ENCODE results near the gene PSMC4.
"Not testable (repeated sequence)": the region's sequence is repeated elsewhere in the genome, so short reads cannot be mapped to it uniquely, and the experiment has no call there.

Gene PSMC4

DNA sequence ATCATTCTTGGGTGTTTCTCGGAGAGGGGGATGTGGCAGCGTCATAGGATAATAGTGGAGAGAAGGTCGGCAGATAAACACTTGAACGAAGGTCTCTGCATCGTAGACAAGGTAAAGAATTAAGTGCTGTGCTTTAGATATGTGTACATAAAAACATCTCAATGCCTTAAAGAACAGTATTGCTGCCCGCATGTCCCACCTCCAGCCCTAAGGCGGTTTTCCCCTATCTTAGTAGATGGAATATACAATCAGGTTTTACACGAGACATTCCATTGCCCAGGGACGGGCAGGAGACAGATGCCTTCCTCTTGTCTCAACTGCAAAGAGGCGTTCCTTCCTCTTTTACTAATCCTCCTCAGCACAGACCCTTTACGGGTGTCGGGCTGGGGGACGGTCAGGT, 11.6 kb upstream of the PSMC4 start:
- H3K4me1 ChIP-seq (ENCODE audit: control insufficient read depth, insufficient read depth, low read length, poor library complexity, severe bottlenecking); H3K27me3 ChIP-seq (replicated peaks; ENCODE audit: control insufficient read depth, insufficient read depth, low read length, poor library complexity, severe bottlenecking); H3K9me3 ChIP-seq (ENCODE audit: control insufficient read depth, low read length); DNase-seq; H3K4me3 ChIP-seq (ENCODE audit: insufficient read depth, low read depth, low read length, poor library complexity, severe bottlenecking); H3K36me3 ChIP-seq (ENCODE audit: control insufficient read depth, insufficient read depth, low read length): not testable (repeated sequence)
- peak overlapping the region; percentile 13 for H3K27ac ChIP-seq (ENCODE audit: insufficient read depth, low read length, poor library complexity, severe bottlenecking)

DNA sequence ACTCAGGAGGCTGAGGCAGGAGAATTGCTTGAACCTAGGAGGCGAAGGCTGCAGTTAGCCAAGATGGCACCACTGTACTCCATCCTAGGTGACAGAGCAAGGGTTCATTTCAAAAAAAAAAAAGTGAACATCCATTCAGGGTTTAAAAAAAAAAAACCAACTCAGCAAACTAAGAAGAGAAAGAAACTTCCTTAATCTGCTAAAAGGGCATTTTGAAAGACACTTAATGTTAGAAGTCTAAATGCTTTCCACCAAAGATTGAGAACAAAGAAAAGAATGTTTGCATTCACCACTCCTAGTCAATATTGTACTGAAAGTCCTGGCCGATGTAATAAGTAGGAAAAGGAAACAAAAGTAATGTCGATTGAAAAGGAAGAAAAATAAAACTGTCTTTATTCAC, 7.1 kb upstream of the PSMC4 start:
- H3K27ac ChIP-seq (ENCODE audit: insufficient read depth, low read length, poor library complexity, severe bottlenecking), result no peak overlapping the region
- no peak for DNase-seq
- no peaks in the 10 kb centered on the region for H3K36me3 ChIP-seq (ENCODE audit: control insufficient read depth, insufficient read depth, low read length)
- no peaks in the 10 kb centered on the region for H3K27me3 ChIP-seq (replicated peaks; ENCODE audit: control insufficient read depth, insufficient read depth, low read length, poor library complexity, severe bottlenecking)
- no peaks in the 10 kb centered on the region for H3K9me3 ChIP-seq (ENCODE audit: control insufficient read depth, low read length)
- no peaks in the 10 kb centered on the region for H3K4me1 ChIP-seq (ENCODE audit: control insufficient read depth, insufficient read depth, low read length, poor library complexity, severe bottlenecking)
- no peak overlapping the region for H3K4me3 ChIP-seq (ENCODE audit: insufficient read depth, low read depth, low read length, poor library complexity, severe bottlenecking)

DNA sequence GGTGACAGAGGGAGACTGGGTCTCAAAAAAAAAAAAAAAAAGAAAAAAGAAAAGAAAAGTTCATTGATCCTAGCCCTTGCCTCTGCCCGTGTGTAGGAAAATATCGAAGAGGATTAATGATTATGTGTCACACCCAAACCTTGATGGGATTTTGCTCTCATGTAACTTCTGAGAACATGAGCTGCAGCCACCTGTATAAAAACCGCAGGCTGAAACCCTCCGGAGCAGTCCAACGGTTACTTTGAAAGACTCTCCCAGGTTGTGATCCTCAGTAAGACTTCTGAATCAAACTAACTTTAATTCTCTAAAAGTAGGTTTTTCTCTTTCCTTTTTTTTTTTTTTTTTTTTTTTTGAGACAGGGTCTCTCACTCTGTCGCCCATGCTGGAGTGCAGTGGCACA, 4.3 kb upstream of the PSMC4 start:
- Histone ChIP-seq H3K27me3 (replicated peaks; ENCODE audit: control insufficient read depth, insufficient read depth, low read length, poor library complexity, severe bottlenecking) (no peaks in the 10 kb centered on the region), H3K9me3 (ENCODE audit: control insufficient read depth, low read length) (no peaks in the 10 kb centered on the region), H3K4me3 (ENCODE audit: insufficient read depth, low read depth, low read length, poor library complexity, severe bottlenecking) (no peak overlapping the region), H3K36me3 (ENCODE audit: control insufficient read depth, insufficient read depth, low read length) (no peaks in the 10 kb centered on the region), H3K27ac (ENCODE audit: insufficient read depth, low read length, poor library complexity, severe bottlenecking) (no peak overlapping the region), H3K4me1 (ENCODE audit: control insufficient read depth, insufficient read depth, low read length, poor library complexity, severe bottlenecking) (peaks cover 19% of the 10 kb centered on the region)
- DNase-seq, result no peak

DNA sequence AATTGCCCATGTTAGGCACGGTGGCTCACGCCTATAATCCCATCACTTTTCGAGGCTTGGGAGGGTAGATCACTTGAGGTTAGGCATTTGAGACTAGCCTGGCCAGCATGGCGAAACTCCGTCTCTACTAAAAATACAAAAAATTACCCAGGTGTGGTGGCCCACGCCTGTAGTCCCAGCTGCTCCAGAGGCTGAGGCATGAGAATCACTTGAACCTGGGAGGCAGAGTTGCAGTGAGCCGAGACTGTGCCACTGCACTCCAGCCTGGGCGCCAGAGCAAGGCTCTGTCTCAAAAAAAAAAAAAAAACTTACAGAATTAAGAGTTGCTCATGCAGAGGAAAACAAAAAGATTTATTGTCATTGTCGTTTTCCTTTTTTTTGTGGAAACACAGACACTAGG, 3.4 kb upstream of the PSMC4 start:
- Histone ChIP-seq H3K36me3 (ENCODE audit: control insufficient read depth, insufficient read depth, low read length) (no peaks in the 10 kb centered on the region), H3K4me3 (ENCODE audit: insufficient read depth, low read depth, low read length, poor library complexity, severe bottlenecking) (no peak overlapping the region), H3K27me3 (replicated peaks; ENCODE audit: control insufficient read depth, insufficient read depth, low read length, poor library complexity, severe bottlenecking) (no peaks in the 10 kb centered on the region), H3K9me3 (ENCODE audit: control insufficient read depth, low read length) (no peaks in the 10 kb centered on the region), H3K4me1 (ENCODE audit: control insufficient read depth, insufficient read depth, low read length, poor library complexity, severe bottlenecking) (peaks cover 27% of the 10 kb centered on the region), H3K27ac (ENCODE audit: insufficient read depth, low read length, poor library complexity, severe bottlenecking) (no peak overlapping the region)
- DNase-seq, result no peak

DNA sequence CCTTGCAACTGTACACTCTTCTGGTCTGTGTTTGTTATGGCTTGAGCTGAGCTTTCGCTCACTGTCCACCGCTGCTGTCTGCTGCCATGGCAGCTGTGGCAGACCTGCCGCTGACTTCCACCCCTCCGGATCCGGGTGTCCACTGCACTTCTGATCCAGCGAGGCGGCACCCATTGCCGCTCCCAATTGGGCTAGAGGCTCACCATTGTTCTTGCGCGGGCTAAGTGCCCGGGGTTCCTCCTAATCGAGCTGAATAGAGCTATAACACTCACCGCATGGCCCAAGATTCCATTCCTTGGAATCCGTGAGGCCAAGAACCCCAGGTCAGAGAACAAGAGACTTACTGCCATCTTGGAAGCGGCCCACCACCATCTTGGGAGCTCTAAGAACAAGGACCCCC, 2.2 kb upstream of the PSMC4 start:
- no peak overlapping the region for H3K4me3 ChIP-seq (ENCODE audit: insufficient read depth, low read depth, low read length, poor library complexity, severe bottlenecking)

GRCh38 chr19:39969266-39969665, 1.7 kb upstream of the PSMC4 start:
- H3K36me3 ChIP-seq (ENCODE audit: control insufficient read depth, insufficient read depth, low read length), result peaks cover 13% of the 10 kb centered on the region
- H3K27ac ChIP-seq (ENCODE audit: insufficient read depth, low read length, poor library complexity, severe bottlenecking), result peak overlapping the region; percentile 94
- H3K4me3 ChIP-seq (ENCODE audit: insufficient read depth, low read depth, low read length, poor library complexity, severe bottlenecking), result no peak overlapping the region
- H3K4me1 ChIP-seq (ENCODE audit: control insufficient read depth, insufficient read depth, low read length, poor library complexity, severe bottlenecking), result peaks cover 27% of the 10 kb centered on the region
- no peaks in the 10 kb centered on the region for H3K9me3 ChIP-seq (ENCODE audit: control insufficient read depth, low read length)
- DNase-seq, result no peak
- no peaks in the 10 kb centered on the region for H3K27me3 ChIP-seq (replicated peaks; ENCODE audit: control insufficient read depth, insufficient read depth, low read length, poor library complexity, severe bottlenecking)

More for the DNA sequence above, 2.2 kb upstream of the PSMC4 start:
- Histone ChIP-seq H3K27ac (ENCODE audit: insufficient read depth, low read length, poor library complexity, severe bottlenecking) (peak overlapping the region; percentile 94), H3K4me1 (ENCODE audit: control insufficient read depth, insufficient read depth, low read length, poor library complexity, severe bottlenecking) (peaks cover 27% of the 10 kb centered on the region), H3K36me3 (ENCODE audit: control insufficient read depth, insufficient read depth, low read length) (peaks cover 8% of the 10 kb centered on the region), H3K27me3 (replicated peaks; ENCODE audit: control insufficient read depth, insufficient read depth, low read length, poor library complexity, severe bottlenecking) (no peaks in the 10 kb centered on the region), H3K9me3 (ENCODE audit: control insufficient read depth, low read length) (no peaks in the 10 kb centered on the region)
- DNase-seq, result no peak

- Histone ChIP-seq H3K9me3 (ENCODE audit: control insufficient read depth, low read length) (no peaks in the 10 kb centered on the region), H3K4me3 (ENCODE audit: insufficient read depth, low read depth, low read length, poor library complexity, severe bottlenecking) (peak overlapping the region; percentile 80), H3K36me3 (ENCODE audit: control insufficient read depth, insufficient read depth, low read length) (peaks cover 19% of the 10 kb centered on the region), H3K27ac (ENCODE audit: insufficient read depth, low read length, poor library complexity, severe bottlenecking) (peak overlapping the region; percentile 94), H3K27me3 (replicated peaks; ENCODE audit: control insufficient read depth, insufficient read depth, low read length, poor library complexity, severe bottlenecking) (no peaks in the 10 kb centered on the region), H3K4me1 (ENCODE audit: control insufficient read depth, insufficient read depth, low read length, poor library complexity, severe bottlenecking) (peaks cover 27% of the 10 kb centered on the region)
- DNase-seq, result peak in 2 of 3 donors; percentile 2 to 10
Measured at GRCh38 chr19:39969681-39970424, 1.1 kb upstream of the PSMC4 start.

DNA sequence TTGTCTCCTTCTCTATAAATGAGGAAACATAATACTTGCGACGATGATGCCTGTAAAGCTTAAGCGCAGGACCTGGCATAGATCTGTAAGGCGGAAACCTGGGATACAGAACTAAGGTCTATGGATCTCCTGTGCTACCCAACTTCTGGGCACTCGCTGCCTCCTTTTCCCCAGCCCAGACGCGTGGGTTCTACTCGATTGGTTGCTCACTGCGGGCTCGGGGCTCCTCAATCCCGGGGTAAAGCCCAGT, 615 bp upstream of the PSMC4 start:
- no peak for DNase-seq
- Histone ChIP-seq H3K36me3 (ENCODE audit: control insufficient read depth, insufficient read depth, low read length) (peaks cover 23% of the 10 kb centered on the region), H3K27ac (ENCODE audit: insufficient read depth, low read length, poor library complexity, severe bottlenecking) (peak overlapping the region; percentile 94), H3K9me3 (ENCODE audit: control insufficient read depth, low read length) (no peaks in the 10 kb centered on the region), H3K27me3 (replicated peaks; ENCODE audit: control insufficient read depth, insufficient read depth, low read length, poor library complexity, severe bottlenecking) (no peaks in the 10 kb centered on the region), H3K4me1 (ENCODE audit: control insufficient read depth, insufficient read depth, low read length, poor library complexity, severe bottlenecking) (peaks cover 27% of the 10 kb centered on the region), H3K4me3 (ENCODE audit: insufficient read depth, low read depth, low read length, poor library complexity, severe bottlenecking) (peak overlapping the region; percentile 80)

GRCh38 chr19:39971380-39972035, 543 bp downstream of the PSMC4 start:
- Histone ChIP-seq H3K9me3 (ENCODE audit: control insufficient read depth, low read length) (no peaks in the 10 kb centered on the region), H3K4me1 (ENCODE audit: control insufficient read depth, insufficient read depth, low read length, poor library complexity, severe bottlenecking) (peaks cover 27% of the 10 kb centered on the region), H3K27ac (ENCODE audit: insufficient read depth, low read length, poor library complexity, severe bottlenecking) (peak overlapping the region; percentile 87), H3K4me3 (ENCODE audit: insufficient read depth, low read depth, low read length, poor library complexity, severe bottlenecking) (peak overlapping the region; percentile 80), H3K36me3 (ENCODE audit: control insufficient read depth, insufficient read depth, low read length) (peaks cover 26% of the 10 kb centered on the region), H3K27me3 (replicated peaks; ENCODE audit: control insufficient read depth, insufficient read depth, low read length, poor library complexity, severe bottlenecking) (no peaks in the 10 kb centered on the region)
- no peak for DNase-seq

DNA sequence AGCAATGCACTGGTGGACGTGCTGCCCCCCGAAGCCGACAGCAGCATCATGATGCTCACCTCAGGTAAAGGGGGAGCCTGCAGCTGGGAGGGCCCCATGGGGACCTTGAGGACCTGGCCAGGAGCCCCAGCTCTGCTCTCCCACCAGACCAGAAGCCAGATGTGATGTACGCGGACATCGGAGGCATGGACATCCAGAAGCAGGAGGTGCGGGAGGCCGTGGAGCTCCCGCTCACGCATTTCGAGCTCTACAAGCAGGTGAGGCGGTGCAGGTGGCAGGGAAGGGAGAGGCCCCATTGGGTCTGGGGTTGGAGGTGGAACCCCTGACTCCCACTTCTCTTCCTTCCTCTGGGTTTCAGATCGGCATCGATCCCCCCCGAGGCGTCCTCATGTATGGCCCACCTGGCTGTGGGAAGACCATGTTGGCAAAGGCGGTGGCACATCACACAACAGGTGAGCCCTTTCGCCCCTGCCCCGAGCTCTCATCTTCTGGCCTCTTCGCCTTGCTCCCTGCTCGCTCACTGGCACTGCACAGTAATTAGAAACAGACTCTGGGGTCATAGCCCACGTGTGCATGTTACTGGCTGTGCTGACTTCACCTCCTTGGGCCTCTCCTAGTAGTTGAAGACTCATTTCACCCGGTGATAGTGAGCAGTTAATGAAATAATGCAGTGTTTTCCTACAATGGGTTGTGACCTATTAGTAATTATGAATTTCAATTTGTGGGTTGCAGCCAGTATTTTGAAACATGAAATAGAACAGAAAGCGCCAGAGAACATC, 3.6 kb downstream of the PSMC4 start:
- peaks cover 23% of the 10 kb centered on the region for H3K4me1 ChIP-seq (ENCODE audit: control insufficient read depth, insufficient read depth, low read length, poor library complexity, severe bottlenecking)
- H3K4me3 ChIP-seq (ENCODE audit: insufficient read depth, low read depth, low read length, poor library complexity, severe bottlenecking), result no peak overlapping the region
- H3K36me3 ChIP-seq (ENCODE audit: control insufficient read depth, insufficient read depth, low read length), result peaks cover 38% of the 10 kb centered on the region
- H3K27ac ChIP-seq (ENCODE audit: insufficient read depth, low read length, poor library complexity, severe bottlenecking), result no peak overlapping the region
- no peaks in the 10 kb centered on the region for H3K27me3 ChIP-seq (replicated peaks; ENCODE audit: control insufficient read depth, insufficient read depth, low read length, poor library complexity, severe bottlenecking)
- H3K9me3 ChIP-seq (ENCODE audit: control insufficient read depth, low read length), result no peaks in the 10 kb centered on the region
- DNase-seq, result no peak

Measured in effector memory CD4-positive, alpha-beta T cell (primary cell).